SKM-1 treated with dmso at 0.1 percent for 144 hours (cell line): Measurements from ENCODE around the gene PPP1R2.
A peak's percentile ranks its signal among the peaks of the same experiment; 100 is the strongest.
"Not testable (repeated sequence)": the region's sequence is repeated elsewhere in the genome, so short reads cannot be mapped to it uniquely, and the experiment has no call there.

ENCODE experiments used
- DNase-seq: peaks from one replicate; lab custom pipeline; 2025; ENCODE audit not compliant: unreplicated experiment; lab: John Stamatoyannopoulos, UW

Gene PPP1R2

GRCh38 chr3:195540027-195540426, 3.1 kb downstream of the PPP1R2 start:
- no peak for DNase-seq

GRCh38 chr3:195539479-195539878, 3.6 kb downstream of the PPP1R2 start:
- no peak for DNase-seq

- DNase-seq = no peak
Observed at GRCh38 chr3:195537995-195538394, 5.1 kb downstream of the PPP1R2 start.

GRCh38 chr3:195535293-195535692, 7.8 kb downstream of the PPP1R2 start:
- no peak for DNase-seq

- no peak for DNase-seq
Observed at GRCh38 chr3:195532834-195533233, 10.3 kb downstream of the PPP1R2 start.

DNA sequence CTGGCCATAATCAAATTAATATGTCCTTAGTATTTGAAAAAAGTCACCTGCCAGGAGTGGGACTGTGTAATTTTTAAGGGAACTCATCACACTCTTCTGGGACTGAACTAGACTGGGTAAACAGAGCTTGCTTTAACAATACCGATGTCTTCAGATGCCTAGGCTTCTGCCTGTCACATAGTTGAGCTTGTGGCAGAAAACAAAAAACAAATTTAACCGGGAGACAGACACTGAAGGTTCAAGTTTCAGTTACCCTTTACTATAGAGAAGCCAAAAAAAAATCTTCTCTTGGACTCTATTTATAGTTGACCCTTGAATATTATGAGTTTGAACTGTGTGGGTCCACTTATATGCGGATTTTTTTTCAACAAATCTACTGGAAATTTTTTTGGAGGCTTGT, 10.8 kb downstream of the PPP1R2 start:
- DNase-seq = no peak

GRCh38 chr3:195531683-195532082, 11.4 kb downstream of the PPP1R2 start:
- no peak for DNase-seq

GRCh38 chr3:195526492-195526891, 16.6 kb downstream of the PPP1R2 start:
- DNase-seq = no peak

DNA sequence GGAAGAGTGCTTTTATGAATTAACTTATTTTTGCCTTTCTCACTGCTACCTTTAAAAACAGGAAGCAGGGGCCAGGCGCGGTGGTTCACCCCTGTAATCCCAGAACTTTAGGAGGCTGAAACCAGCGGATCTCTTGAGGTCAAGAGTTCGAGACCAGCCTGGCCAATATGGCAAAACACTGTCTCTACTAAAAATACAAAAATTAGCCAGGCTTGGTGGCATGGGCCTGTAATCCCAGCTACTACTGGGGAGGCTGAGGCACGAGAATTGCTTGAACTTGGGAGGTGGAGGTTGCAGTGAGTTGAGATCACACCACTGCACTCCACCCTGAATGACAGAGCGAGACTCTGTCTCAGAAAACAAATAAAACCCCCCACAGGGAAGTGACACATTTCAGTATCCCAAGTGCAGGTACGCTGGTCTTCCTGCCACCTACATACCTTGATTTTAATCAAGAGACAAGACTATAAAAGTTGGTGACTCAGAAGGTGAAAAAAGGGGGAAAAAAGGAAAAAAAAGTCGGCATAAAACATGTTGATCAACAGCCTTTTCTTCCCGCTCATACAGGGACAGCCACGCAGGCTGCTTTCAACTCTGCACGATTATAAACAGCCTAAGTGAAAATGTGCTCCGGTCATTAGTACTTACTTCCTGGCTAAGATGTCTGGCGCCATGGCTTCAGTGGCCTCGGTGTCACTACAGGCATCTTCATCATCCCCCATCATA, 18.8 kb downstream of the PPP1R2 start:
- DNase-seq = no peak

GRCh38 chr3:195522254-195523023, 20.7 kb downstream of the PPP1R2 start:
- peak; percentile 39 for DNase-seq

DNA sequence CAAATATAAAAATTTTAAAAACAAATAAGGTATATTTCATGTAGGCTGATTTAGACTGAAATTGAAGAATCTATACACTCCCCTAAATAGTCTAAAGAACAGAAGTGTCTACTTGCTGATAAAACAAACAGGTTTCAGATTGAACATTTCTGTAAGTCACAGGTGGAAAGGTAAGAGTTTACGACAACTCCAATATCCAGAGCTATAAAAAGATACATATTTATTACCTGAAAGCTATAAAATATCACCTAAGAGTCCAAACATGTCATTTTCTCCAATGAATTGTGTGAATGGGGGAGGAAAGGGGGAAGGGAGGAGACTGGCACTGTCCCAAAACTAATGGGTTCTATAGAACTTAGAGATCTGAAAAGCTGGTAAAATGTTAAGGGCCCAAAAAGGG, 26.1 kb downstream of the PPP1R2 start:
- DNase-seq = no peak

DNA sequence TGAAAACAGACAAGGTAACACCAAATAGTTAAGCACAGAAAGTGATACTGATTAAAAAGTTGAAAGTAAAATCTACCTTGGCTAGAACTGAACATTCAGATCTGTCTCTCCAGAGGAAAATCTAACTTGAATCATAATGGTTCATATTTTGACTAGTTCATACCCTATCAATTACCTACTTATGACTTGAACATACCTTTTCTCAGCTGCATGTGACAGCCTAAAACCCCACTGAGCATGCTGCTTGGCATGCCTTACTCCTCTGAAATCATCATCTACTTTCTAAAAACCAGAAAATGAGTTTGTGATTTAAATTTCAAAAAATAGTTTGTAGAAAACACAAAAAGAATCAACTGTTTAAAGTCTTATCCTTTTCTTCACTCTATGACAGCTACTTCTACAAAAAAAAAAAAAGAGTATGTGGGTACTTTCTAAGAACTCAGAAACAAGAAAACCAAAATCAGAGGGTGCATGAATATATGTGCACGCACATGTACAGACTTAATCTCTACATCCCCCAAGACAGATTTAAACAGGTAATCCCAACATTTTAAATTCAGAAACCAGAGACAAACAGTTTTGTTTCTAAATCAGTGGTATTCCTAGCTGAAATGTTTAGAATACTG, 28.4 kb downstream of the PPP1R2 start:
- not testable (repeated sequence) for DNase-seq

DNA sequence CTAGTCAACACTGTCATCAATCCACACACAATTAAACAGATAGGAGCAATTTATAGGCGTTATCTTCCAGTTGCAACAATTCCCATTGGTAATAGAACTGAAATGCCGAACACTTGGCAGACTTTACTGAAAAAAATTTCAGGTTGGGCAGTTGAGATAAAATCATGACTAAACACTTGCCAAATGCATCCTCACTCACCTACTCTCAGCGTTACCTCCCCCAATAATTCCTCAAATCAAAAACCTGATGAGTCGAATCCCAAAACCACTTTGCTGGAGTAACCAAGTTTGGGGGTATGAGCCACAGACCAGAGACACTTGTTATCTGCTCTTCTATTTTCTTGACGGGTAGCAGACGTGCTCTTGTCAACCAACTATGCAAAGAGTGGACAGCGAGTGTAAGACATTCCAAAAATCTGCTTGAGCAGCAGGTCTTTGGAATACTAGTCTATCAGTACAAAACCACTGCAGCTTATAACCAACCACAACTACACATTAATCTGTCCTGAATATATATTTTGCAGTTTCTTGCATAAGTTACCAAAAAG, 30.3 kb downstream of the PPP1R2 start:
- DNase-seq = no peak

- DNase-seq = no peak
Observed at GRCh38 chr3:195511136-195511535, 32.0 kb downstream of the PPP1R2 start.

DNA sequence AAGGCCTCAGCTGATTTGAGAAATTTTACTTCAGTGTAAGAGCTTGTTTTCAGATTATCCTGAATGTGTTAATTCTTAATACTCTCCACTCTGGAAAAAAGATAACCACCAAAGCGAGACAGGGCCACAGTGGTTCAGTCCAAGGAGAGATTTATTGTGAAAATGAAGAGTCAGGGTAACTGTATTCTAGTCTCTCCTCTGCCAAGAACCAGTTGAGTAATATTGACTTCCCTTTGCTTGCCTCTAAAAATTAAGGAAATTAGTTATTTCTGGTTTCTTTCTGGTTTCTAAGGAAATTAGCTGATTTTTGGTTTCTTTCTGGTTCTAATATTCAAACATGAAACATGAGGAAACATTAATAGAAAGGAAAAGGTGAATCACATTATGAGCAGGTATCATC, 34.9 kb downstream of the PPP1R2 start:
- peak; percentile 67 for DNase-seq

- no peak for DNase-seq
Observed at GRCh38 chr3:195475614-195476013, 67.5 kb downstream of the PPP1R2 start.

GRCh38 chr3:195475116-195475515, 68.0 kb downstream of the PPP1R2 start:
- not testable (repeated sequence) for DNase-seq

DNA sequence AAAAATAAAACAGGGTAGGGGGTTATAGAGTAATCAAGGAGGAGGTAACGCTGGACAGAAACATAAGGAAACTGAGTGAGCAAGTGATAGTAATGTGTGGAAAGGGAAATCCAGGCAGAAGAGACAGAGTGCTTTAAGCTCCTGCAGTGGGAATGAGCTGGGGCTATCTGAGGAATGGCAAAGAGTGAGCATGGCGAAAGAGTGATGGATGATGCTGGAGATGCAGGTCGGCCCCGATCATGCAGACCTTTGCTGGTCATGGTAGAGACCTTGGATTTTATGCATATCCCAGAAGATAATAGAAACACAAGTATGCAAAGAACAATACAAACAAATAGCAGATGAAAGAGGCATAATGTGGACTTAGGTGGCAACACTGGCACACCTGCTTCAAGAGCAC, 74.3 kb downstream of the PPP1R2 start:
- no peak for DNase-seq

- DNase-seq = no peak
Observed at GRCh38 chr3:195468391-195468776, 74.7 kb downstream of the PPP1R2 start.

DNA sequence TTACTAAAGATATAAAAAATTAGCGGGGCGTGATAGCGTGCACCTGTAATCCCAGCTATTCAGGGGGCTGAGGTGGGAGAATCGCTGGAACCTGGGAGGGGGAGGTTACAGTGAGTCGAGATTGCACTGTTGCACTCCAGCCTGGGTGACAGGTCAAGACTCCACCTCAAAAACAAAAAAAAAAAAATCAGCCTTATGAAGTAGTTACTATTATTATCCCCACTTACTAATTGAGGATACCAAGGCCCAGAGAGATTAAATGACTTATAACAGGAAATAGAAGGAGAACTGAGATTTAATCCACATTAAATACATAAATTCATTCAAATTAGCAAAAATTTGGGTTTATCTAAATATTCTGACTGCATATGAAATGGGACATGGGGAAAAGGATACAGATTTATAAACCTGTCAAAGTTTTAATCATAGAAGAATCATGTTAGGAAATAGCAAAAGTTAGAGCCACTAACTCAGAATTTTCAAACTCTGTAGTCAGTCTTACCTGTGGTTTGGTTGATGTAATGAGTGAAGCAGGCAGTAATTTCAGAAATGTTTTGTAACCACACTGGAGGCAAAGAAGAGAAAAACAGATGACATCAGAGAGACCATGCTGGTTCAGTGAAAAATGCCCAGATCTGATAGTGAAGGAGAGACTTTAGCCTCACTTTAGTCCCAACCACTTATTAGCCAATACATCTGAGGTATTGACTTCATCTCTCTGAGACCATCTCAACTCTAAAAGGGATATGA, 75.3 kb downstream of the PPP1R2 start:
- DNase-seq = no peak

GRCh38 chr3:195466251-195466650, 76.9 kb downstream of the PPP1R2 start:
- DNase-seq = no peak
